PC-9 (cell line): ENCODE results near the gene HTT. TPM values are rescaled to one million over a fixed set of nuclear protein-coding genes. Genes with fewer than 3 reads are reported as not detected.

Source experiments
- BruUV-seq: library from RNA; stranded (reverse); fragments of 400-500 nt; replicated peaks from 2 replicates; lab custom pipeline; 2021; lab: Mats Ljungman, UMichigan
- CTCF ChIA-PET: fragments of 300-600 bp; sonication (Branson Sonifier 250); formaldehyde crosslinking; loops from one replicate; lab custom pipeline; 2022; ENCODE audit warnings: antibody characterized with exemption; lab: Charles Lee
- POLR2A ChIA-PET: fragments of 300-600 bp; sonication (Branson Sonifier 250); formaldehyde crosslinking; loops from one replicate; lab custom pipeline; 2022; ENCODE audit warnings: antibody characterized with exemption; ENCODE audit not compliant: unreplicated experiment; lab: Charles Lee
- DNase-seq, 2 experiments: peaks; one replicate each; pipeline versions ENCODE4 v3.0.0 to v3.0.0-alpha.2; 2015 to 2022; ENCODE audit warnings: mixed read lengths in 1 of 2
- H2AFZ ChIP-seq: fragments of 200-600 bp; sonication (generic); 2 replicates; pipeline ENCODE4 v1.8.1; 2017; ENCODE audit warnings: antibody characterized with exemption
- H3F3A ChIP-seq: fragments of 200-600 bp; sonication (generic); 2 replicates; pipeline ENCODE4 v1.8.1; 2017; ENCODE audit warnings: antibody characterized with exemption, mild to moderate bottlenecking, low read depth; ENCODE audit not compliant: insufficient read depth
- H3K27ac ChIP-seq: fragments of 200-600 bp; sonication (generic); 2 replicates; pipeline ENCODE4 v1.6.1; 2016; ENCODE audit warnings: mixed run types
- H3K27me3 ChIP-seq: fragments of 200-600 bp; sonication (generic); 2 replicates; pipeline ENCODE4 v1.6.1; 2016; ENCODE audit warnings: low read depth, mixed run types; ENCODE audit not compliant: insufficient read depth
- H3K36me3 ChIP-seq: fragments of 200-600 bp; sonication (generic); 2 replicates; pipeline ENCODE4 v1.6.1; 2016; ENCODE audit warnings: low read depth, mixed run types
- H3K4me1 ChIP-seq: fragments of 200-600 bp; sonication (generic); replicated peaks from 2 replicates; pipeline ENCODE4 v1.6.1; 2016; ENCODE audit warnings: mixed run types; ENCODE audit not compliant: insufficient read depth
- H3K4me2 ChIP-seq: fragments of 200-600 bp; sonication (generic); 2 replicates; pipeline ENCODE4 v1.6.1; 2017; ENCODE audit warnings: mixed run types
- H3K4me3 ChIP-seq: fragments of 200-600 bp; sonication (generic); 2 replicates; pipeline ENCODE4 v1.6.1; 2016; ENCODE audit warnings: mixed run types
- H3K79me2 ChIP-seq: fragments of 200-600 bp; sonication (generic); 2 replicates; pipeline ENCODE4 v1.6.1; 2017; ENCODE audit warnings: low read depth, mixed run types
- H3K9me2 ChIP-seq: fragments of 200-600 bp; sonication (generic); 2 replicates; pipeline ENCODE4 v1.8.1; 2017; ENCODE audit warnings: mild to moderate bottlenecking; ENCODE audit not compliant: insufficient read depth
- H3K9me3 ChIP-seq: fragments of 200-600 bp; sonication (generic); 2 replicates; pipeline ENCODE4 v1.8.1; 2016; ENCODE audit warnings: low read depth; ENCODE audit not compliant: insufficient read depth
- H4K20me1 ChIP-seq: fragments of 200-600 bp; sonication (generic); 2 replicates; pipeline ENCODE4 v1.8.1; 2017; ENCODE audit not compliant: insufficient read depth
- EZH2 ChIP-seq: fragments of 200-600 bp; sonication (generic); IDR thresholded peaks from 2 replicates; pipeline ENCODE4 v1.8.0; 2017; ENCODE audit warnings: antibody characterized with exemption, low read depth
- intact Hi-C: fragments of 100-400 bp; cut with micrococcal nuclease; formaldehyde crosslinking; loops from one replicate; pipeline ENCODE4 v1.10.0; 2022; ENCODE audit not compliant: unreplicated experiment
- total RNA-seq: library from RNA; stranded (reverse); gene quantifications from 2 replicates; pipeline ENCODE4 v1.2.3, GENCODE V29; 2021
- TF ChIP-seq, protein P1 (sequence below): fragments of 200-600 bp; sonication (generic); conservative IDR thresholded peaks from 2 replicates; pipeline ENCODE4 v1.6.1; 2017; ENCODE audit warnings: mixed run types, antibody characterized with exemption, mild to moderate bottlenecking, moderate library complexity

HTT gene
- total RNA-seq, 1 experiment from 2014 or later, result 81.7 TPM

DNA sequence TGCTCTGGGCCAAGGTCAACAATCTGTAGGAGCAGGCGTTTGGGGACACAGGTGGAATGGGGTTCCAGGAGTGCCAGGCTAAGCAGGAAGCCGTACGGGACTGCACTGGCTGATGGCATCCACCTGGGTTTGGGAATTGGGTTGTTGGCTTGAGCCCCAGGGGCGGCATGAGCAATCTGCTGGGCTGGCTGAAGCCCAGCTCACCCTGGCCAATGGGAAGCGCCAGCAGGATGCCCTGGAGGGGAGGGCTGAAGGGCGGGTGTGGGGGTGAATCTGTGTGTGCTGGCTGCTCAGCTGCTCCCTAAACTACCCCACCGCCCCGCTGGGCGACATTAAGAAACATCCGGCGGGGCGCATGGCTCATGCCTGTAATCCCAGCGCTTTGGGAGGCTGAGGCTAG is 209.4 kb downstream of the HTT start:
- H3K4me2 ChIP-seq, result no peak overlapping the region
- H3K27me3 ChIP-seq, result no peaks in the 10 kb centered on the region
- TF ChIP-seq, protein P1, sequence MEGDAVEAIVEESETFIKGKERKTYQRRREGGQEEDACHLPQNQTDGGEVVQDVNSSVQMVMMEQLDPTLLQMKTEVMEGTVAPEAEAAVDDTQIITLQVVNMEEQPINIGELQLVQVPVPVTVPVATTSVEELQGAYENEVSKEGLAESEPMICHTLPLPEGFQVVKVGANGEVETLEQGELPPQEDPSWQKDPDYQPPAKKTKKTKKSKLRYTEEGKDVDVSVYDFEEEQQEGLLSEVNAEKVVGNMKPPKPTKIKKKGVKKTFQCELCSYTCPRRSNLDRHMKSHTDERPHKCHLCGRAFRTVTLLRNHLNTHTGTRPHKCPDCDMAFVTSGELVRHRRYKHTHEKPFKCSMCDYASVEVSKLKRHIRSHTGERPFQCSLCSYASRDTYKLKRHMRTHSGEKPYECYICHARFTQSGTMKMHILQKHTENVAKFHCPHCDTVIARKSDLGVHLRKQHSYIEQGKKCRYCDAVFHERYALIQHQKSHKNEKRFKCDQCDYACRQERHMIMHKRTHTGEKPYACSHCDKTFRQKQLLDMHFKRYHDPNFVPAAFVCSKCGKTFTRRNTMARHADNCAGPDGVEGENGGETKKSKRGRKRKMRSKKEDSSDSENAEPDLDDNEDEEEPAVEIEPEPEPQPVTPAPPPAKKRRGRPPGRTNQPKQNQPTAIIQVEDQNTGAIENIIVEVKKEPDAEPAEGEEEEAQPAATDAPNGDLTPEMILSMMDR, result no peak
- TF ChIP-seq EZH2, result no peak
- ChIA-PET CTCF (no interaction called here), POLR2A (no interaction called here)
- BruUV-seq, result no TSS peak
- no peak for DNase-seq
- H3K36me3 ChIP-seq, result no peaks in the 10 kb centered on the region
- no peaks in the 10 kb centered on the region for H3K9me2 ChIP-seq
- H4K20me1 ChIP-seq, result no peaks in the 10 kb centered on the region
- no peaks in the 10 kb centered on the region; the same call in 1 of the 2 replicates for H3K9me3 ChIP-seq
- H3K79me2 ChIP-seq, result no peaks in the 10 kb centered on the region
- H3F3A ChIP-seq, result 0 out of 2 replicates have a peak, but pooled peaks cover 5% of the 10 kb centered on the region
- H2AFZ ChIP-seq, result no peak overlapping the region
- peaks cover 19% of the 10 kb centered on the region for H3K4me1 ChIP-seq
- H3K4me3 ChIP-seq, result no peak overlapping the region
- intact Hi-C loops, result no loop called here
- H3K27ac ChIP-seq, result no peak overlapping the region

DNA sequence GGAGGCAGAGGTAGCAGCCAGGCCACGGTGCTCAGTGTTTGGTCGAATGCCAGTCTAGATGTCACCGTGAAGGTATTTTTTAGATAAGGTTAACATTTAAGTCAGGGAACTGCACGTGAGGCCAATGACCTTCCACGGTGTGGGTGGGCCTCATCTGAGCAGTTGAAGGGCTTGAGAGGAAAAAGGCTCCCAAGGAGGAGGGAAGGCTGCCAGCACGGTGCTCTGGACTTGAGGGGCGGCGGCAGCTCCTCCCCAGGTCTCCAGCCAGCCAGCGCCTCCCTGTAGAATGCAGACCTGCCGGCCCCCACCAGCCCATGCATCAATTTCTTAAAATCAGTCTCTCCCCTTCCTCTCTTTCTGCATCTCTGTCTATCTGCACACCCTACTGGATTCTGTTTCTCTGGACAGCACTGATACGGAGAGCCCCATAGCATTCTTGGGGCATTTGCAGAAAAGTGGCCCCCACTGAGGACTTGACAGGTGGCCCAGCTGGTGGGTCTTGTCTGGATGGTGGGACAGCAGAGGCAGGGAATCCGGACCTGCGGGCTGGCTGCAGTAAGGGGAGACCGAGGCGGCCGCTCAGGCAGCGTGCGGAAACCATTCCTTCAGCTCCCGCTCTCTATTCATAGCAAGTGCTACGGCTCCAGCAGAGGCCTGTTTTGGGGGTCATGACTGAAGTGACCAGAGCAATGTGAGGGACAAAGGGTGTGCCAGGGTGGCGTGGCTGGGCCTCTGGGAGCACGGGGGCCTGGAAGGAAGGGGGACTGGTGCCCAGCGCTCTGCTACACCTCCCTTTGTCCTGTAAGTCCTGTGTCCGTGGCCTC is 210.5 kb downstream of the HTT start:
- Histone ChIP-seq H3K4me1 (peaks cover 19% of the 10 kb centered on the region), H3K27ac (no peak overlapping the region), H3F3A (0 out of 2 replicates have a peak, but pooled peaks cover 5% of the 10 kb centered on the region), H3K27me3 (no peaks in the 10 kb centered on the region), H3K79me2 (no peaks in the 10 kb centered on the region), H3K4me3 (no peak overlapping the region), H2AFZ (no peak overlapping the region), H4K20me1 (no peaks in the 10 kb centered on the region), H3K36me3 (no peaks in the 10 kb centered on the region), H3K9me3 (no peaks in the 10 kb centered on the region; the same call in 1 of the 2 replicates), H3K9me2 (no peaks in the 10 kb centered on the region), H3K4me2 (peak overlapping the region; percentile 77)
- no TSS peak for BruUV-seq
- no peak for DNase-seq
- no peak for TF ChIP-seq EZH2
- TF ChIP-seq, protein P1, result no peak
- ChIA-PET POLR2A (no interaction called here), CTCF (interaction anchor here (0.6 kb wide), 1 partner anchor 903 kb away, joined by 7 read pairs; no protein-coding TSS in a partner anchor)
- intact Hi-C loops, result no loop called here

DNA sequence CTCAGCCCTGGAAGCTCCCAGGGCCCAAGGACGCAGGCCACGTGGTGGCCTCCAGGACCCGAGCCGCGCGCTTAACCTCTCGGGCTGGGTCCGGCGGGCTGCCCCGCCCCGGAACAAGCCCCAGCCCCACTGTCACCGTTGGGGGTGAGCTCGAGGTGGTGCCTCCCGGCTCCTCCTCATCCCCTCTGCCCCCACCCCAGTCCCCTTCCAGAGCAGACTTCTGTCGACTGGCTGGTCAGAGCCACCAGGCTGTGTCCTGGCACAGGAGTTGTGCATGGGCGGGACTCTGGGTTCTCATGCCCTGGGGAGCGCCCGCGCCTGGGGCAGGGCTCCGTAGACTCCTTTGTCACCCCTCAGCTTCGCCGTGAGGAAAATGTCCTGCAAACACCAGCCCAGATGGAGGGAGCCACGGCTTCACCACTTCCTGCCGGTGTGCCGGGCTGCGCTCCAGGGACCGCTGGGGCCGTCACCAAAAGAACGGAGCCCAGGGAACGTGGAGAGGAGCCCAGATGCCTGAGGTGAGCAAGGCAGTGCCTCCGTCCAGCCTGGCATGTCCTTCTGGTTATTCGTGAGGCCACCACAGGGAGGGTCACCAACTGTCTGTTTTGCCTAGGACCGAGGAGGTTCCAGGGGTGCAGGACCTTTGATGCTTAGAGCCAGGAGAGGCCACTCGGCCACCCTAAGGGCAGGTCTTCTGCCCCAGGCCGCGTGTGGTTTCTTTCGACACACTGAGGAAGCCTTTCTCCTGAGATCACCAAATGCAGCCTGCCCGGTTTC is 211.3 kb downstream of the HTT start:
- BruUV-seq, result no TSS peak
- peak overlapping the region; percentile 77 for H3K4me2 ChIP-seq
- no peak for TF ChIP-seq EZH2
- TF ChIP-seq, protein P1, result no peak

More for the DNA sequence above, 211.3 kb downstream of the HTT start:
- Histone ChIP-seq H3K4me1 (peaks cover 21% of the 10 kb centered on the region), H3K9me3 (no peaks in the 10 kb centered on the region; the same call in 1 of the 2 replicates), H3K27me3 (no peaks in the 10 kb centered on the region), H3K36me3 (no peaks in the 10 kb centered on the region), H3K9me2 (no peaks in the 10 kb centered on the region), H3K4me3 (peak overlapping the region; percentile 41; the same call in 1 of the 2 replicates), H3K27ac (peak overlapping the region; percentile 59), H3F3A (0 out of 2 replicates have a peak, but pooled peaks cover 5% of the 10 kb centered on the region), H4K20me1 (no peaks in the 10 kb centered on the region), H2AFZ (peak overlapping the region; percentile 57; the same call in 1 of the 2 replicates), H3K79me2 (no peaks in the 10 kb centered on the region)
- ChIA-PET CTCF (interaction anchor here (0.7 kb wide), 1 partner anchor 151 kb away, joined by 4 read pairs; no protein-coding TSS in a partner anchor), POLR2A (no interaction called here)
- peak; percentile 73 to 87 for DNase-seq
- intact Hi-C loops, result no loop called here
